Mesenteric fat pad (tissue), 1 donor: Measurements from ENCODE around the gene LSS. TPM values are rescaled to one million over a fixed set of nuclear protein-coding genes. Genes with fewer than 3 reads are reported as not detected.

Experiments
- DNase-seq: peaks from one replicate; pipeline ENCODE4 v3.0.0-alpha.2; 2020; ENCODE audit warnings: low spot score
- total RNA-seq: library from RNA; stranded (reverse); fragmentation: NEBNext Ultra II Directional; extraction: Animal tissue kit (Norgen Biotek cat#: 25700); gene quantifications from one replicate; pipeline ENCODE4 v1.2.1, GENCODE V29; 2021
- donor health status: DM: yes; HTN: yes; CAD: no.

The LSS gene
- total RNA-seq, 1 donor from 2014 or later: 81.3 TPM

DNA sequence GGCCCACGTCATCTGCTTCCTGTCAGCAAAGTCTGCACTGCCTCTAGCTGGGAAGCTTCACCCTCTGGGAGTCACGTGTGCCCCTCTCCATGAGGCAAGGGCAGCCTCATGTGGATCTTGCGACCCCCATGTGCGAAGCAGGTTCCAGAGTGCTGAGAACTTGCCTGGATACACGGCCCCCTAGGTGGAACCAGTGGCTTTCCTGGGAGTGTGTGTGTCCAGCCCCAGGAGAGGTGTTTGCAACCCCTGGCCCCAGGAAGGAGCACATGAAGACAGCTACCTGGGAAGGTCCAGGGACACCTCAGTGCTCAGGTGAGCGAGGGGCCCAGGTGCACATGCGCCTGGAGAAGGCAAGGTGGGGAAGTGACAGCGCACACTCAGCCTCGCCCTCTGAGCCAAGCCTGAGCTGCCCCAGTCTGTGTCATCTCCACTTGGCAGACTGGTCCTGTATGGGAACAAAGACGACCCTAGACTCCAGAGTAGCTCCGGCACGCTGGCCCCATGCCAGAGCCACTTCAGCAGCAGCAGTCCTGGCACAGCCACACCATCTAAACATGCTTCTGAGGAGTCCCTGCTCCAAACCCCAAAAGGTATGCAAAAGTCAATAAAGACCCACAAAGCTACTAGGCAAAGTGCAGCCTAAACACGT is 8.9 kb downstream of the LSS start:
- peak; percentile 81 for DNase-seq

DNA sequence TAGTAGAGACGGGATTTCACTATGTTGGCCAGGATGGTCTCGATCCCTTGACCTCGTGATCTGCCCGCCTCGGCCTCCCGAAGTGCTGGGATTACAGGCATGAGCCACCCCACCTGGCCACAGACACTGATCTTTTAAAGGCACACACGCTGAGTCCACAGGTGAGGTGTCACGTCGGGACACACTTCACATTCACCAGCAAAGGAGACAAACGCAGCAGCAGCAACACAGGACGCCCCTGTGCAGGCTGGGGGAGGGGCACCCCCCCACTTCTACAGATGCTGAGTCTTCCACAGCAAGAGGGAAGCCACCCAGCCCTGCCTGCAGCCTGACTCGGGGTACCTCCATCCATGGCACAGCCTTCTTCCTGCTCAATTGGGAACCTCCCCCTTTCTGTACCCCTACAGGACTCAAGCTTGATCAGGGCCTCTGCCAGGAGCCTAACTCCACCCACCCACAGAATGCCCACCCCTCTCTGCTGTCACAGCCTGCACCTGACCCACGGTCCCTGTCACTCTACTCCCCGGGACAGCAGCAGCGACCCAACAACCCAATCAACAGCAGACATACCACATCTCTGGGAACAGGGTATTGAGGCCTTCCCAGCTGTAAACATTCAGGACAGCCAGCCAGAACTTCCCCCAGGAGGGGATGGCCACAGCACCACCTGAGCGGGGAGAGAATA is 9.5 kb downstream of the LSS start:
- peak; percentile 71 for DNase-seq

GRCh38 chr21:46217511-46218196 is 10.9 kb downstream of the LSS start:
- DNase-seq: peak; percentile 77

- peak; percentile 82 for DNase-seq
Observed at GRCh38 chr21:46216132-46216747, 12.3 kb downstream of the LSS start.

- DNase-seq: peak; percentile 83
Observed at GRCh38 chr21:46215436-46216131, 13.0 kb downstream of the LSS start.

DNA sequence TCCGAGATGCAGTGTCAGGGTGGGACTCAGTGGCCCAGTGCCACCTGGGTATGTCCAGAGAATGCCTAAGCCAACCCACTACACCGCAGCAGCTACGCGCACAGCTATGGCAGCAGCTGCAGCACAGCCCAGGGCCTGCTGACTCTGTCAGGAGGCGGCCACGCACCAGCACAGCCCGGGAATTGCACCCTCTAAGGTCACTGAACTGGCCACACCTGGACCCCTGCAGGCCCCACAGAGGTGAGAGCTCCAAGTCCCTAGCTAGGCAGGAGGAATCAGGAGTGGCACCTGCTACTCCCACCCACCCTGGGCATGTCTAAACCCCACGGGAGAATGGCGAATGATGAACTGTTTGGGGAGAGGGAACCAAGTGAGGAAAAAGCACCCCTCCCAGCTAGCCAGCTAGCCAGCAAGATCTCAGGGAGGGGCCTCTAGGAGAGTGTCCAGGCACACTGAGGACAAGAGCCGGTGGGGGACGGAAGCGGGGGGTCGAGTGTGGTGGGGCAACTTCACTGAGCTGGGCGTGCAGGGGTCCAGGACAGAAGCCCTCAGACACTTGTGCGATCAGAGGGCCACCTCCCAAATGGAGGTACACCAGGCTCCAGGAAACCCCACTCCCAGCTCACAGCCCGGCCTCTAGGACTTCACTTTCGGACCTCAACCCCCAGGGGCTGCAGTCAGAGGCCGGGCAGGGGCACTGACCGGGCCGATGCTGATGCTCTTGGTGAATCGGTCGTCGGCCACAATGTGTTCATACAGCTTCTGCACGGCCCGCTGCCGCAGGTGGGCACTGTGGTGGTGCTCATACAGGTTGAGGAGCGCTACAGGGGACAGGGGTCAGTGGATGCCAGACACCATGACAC is 13.9 kb downstream of the LSS start:
- peak; percentile 81 for DNase-seq

- peak; percentile 83 for DNase-seq
Observed at GRCh38 chr21:46213620-46214286, 14.8 kb downstream of the LSS start.

GRCh38 chr21:46212721-46213484 is 15.7 kb downstream of the LSS start:
- peak; percentile 73 for DNase-seq

DNA sequence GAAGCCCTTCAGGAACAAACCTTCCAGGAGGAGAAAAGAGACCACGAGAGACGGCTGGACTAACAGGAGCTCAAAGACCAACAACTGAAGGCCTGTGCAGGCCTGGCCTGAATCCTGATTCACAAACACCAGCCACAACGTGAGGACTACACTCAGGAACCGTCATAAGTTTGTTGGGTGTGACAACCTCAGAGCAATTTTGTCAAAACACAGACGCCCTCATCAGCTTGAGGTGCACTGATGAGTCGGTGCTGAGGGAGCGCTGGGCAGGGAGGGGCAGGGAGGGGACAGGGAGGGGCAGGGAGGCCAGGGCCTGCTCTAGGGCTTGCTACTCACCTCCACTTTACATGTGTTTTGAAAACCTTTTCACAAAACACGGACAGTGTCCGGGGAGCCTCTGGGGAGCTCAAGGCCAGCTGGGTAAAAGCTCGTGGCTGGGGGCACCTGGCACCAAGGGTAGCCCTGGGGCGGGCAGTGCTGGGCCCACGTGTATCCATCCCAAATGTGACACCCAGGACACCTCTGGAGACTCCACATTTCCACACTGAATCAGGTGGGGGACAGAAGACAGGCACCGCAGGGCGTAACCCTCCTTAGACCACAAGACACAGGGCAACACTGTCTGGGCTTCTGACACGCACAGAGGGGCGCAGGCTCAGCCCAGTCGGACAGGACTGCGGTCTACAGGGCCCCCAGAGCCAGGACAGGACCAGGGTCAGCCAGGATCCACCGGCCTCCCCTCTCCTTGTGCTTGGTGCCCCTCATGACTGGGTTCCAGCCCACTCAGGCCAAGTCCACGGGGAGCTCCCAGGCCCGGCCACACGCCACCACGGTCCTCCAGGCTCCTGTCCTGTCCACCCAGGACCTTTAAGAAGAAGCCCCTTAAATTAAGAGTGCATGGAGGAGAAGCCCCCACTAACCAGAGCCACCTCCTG is 16.5 kb downstream of the LSS start:
- DNase-seq: peak; percentile 68

DNA sequence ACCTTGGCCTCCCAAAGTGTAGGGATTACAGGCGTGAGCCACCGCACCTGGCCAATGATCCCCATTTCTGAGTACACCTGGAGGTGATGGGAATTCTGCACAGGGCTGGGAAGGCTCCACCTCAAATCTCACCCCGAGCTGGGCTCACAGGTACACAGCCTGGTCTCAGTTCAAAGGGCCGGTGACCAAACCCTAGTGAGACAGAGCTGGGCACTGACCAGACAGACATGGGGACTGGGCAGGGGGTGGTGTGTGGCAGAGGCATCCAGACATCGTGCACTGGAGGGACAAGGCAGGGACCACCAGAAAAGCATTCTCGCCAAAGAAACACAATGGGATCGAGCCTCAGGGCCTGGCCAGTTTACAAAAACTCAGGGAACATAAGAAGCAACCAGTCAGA is 17.2 kb downstream of the LSS start:
- DNase-seq: peak; percentile 64

- DNase-seq: peak; percentile 65
Observed at GRCh38 chr21:46210378-46211136, 18.0 kb downstream of the LSS start.

DNA sequence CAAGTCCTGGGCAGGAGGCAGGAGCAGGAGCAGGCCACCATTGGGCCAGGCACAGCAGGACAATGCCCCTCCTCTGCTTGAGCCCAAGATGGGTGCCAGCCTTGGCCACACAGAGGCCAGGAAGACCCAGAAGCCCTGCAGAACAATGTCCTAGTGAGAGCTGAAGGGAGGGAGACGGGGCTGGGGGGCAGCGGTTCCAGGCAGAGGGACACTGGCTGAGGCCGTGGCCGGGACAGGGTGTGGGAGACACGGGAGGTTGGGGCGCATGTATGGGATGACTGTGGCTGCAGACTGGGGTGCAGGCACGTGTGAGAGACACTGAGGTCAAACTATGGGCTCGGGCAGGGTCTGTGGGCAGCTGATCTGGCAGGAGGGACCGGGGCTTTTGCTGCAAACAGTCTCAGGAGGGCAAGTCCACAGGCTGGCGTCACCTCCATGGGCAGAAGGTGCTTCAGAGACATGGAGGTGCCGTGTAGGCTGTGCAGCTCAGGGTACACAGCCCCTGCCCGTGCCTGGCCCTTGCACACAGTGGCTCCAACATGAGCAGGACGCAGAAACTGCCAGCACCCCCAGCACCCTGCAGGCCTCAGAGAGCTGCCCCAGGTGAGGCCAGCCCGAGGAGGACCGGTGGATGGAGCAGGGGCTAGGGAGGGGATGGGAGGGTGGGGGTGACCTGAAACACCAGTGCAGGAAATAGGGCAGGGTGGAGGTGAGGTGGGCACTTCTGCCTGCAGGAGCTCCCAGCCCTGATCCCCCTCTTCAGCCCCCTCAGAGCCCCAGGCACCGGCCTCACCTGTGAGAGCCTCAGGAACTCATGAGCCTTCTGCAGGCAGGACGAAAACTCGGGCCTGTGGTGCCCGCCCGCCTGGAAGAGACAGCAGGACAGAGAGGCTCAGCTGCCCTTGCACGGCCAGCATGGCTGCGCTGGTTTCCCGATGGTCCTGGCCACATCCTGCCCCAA is 19.5 kb downstream of the LSS start:
- peak; percentile 76 for DNase-seq

DNA sequence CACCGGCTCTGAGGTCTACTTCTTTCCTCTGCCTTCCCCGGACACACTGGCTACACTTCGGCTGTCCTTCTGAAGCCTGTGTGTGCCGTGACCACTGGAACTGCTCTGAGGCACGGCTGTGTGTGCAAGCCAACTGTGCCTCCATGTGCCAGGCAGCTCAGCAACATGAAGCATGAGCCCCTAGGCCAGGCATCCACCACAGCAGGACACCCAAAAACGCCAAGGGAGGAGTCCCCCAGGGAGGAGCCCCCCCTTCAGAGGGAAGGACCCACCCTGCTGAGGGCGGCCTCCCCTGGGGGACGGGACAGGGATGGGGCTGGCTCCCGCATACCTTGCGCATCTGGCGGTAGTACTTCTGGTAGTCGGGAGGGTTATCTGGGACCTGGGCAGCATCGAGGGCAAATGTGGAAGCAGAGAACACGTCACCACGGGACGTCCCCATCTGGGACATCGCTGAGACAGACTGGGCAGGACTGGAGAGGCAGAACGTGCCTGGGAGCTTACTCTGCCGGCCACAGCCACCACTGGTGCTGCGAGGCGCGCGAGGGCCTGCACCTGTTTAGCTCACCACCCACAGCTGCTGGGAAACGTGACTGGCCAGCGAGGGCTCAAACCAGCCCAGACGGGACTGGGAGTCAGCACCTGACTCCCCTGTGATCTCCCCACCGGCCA is 20.5 kb downstream of the LSS start:
- no peak for DNase-seq

GRCh38 chr21:46207006-46207919 is 21.3 kb downstream of the LSS start:
- no peak for DNase-seq
